DMS 273 (cell line): ENCODE data around the gene DCST2.

ENCODE experiments used
- DNase-seq: peaks from one replicate; lab custom pipeline; 2025; ENCODE audit not compliant: unreplicated experiment; lab: John Stamatoyannopoulos, UW

Gene DCST2

GRCh38 chr1:155033524-155033923 is at the start of gene DCST2, which contains the start of gene DCST1:
Gene DCST2 (minus strand): TSS chr1:155033781. CDS start chr1:155033701, 80 bp downstream.
Gene DCST1 (plus strand): TSS chr1:155033824. CDS start chr1:155034037, 213 bp downstream.
- DNase-seq, result no peak

GRCh38 chr1:155083052-155083541 is 49.5 kb upstream of the DCST2 start:
- DNase-seq, result no peak

DNA sequence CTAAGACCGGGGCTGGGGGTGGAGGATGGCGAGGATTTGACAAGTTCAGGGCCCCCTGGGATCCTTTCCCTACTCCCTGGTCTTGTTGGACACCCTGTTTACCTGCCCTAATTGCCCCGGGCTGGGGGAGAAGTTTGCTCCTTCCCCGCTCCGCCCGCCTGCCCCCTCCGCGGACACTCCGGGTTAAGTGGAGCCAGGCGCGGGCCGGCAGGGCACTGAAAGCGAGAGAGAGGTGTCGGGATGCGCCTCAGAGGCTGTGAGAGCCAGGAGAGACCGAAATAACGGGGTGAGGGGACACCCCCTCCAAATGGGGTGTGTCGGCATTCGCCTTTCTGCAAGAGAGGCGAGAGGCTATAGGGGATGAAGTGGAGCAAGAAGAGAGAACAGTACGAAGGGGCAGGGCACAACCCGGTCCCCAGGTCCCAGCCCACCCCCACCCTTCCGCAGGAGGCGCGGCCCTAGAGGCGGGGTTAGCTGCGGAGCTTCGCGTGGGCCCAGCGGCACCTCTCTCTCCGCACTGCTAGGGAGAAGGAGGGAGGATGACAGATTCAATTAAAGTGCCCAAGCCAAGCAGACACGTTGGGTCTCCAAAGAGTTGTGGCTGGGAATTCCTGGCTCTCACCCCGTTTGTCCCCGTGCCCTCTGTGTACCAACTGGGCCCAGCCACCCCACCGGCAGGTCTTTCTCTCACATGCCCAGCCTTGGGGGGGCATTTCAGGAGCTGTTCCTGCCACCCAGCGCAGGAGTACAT is 48.9 kb upstream of the DCST2 start:
- peak; percentile 42 for DNase-seq

DNA sequence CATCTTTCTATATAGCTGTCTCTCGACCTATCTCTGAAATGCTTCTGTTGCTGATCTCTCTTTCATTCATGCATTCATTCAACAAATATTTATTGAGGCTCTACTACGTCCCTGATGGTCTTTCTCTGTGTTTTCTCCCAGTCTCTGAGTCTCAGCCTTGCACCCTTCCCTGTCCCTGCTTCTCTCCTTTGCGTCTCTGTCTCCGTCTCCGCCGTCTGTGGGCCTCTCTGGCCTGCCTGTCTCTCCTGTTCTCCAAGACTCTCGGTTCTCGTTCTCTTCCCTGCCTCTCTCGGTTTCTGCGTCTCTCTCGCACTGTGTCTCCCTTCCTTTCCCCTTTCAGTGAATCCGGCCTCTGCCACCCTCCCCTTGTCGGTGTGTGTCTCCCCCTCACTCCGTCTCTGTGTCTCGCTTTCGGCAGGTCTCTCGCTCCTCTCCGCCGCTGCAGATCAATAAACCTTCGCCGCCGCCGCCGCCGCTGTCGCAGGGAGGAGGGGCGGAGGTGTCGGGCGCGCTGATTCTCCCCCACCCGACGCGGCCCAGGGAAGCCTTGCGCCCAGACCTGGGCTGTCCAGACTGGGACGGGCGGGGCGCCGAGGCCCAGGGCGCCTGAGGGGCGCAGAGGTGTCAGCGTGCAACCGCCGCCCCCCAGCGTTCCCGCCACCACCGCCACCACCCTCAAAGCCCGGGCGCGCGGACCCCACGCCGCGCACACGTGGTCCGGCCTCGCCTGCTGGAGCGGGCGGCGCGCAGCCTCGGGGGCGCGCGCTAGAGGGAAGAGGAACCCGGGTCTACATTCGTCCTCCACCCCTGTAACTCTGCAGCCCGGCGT is 48.1 kb upstream of the DCST2 start:
- no peak for DNase-seq

DNA sequence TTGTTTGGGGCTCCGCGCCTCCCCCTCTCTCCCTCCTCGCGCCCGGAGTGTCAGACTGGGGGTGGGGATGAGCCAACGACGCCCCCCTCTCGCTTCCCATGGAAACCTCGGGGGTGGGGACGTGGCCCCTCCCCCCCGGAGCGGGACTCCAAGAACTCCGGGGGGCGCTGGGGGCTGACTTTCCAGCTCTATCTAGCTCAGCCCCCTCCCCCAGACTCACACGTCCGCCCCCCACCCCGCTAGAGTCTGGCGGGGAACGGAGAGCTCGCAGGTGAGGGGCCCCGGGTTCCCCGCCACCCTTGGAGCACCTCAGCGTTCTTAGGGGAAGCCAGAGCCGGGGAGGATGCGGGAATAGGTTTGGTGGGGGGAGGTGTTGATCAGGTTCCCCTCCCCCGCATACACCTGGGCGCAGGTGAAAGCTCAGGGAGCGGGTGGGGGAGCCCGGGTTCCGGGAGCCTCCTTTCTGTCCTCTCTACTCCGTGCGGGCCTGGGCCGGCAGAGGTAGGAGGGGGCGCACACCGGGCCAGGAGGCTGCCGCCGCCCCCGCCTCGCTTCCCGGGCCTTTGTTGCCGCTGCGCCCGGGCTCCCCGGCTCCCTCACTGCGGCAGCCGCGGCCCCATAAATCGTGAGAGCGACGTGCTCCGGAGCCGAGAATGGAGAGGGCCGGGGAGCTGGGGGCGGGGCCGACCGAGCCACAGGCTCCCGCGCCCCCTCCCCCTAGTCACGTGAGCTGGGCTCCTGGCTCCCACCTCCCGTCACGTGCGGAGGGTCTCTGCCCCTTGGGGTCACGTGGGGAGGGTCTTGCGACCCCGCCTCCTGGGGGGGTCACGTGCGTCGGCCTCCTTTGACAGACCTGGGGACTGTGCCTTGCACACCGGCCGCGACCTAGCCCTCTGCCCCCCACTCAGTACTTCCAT is 47.0 kb upstream of the DCST2 start:
- DNase-seq, result peak; percentile 88

DNA sequence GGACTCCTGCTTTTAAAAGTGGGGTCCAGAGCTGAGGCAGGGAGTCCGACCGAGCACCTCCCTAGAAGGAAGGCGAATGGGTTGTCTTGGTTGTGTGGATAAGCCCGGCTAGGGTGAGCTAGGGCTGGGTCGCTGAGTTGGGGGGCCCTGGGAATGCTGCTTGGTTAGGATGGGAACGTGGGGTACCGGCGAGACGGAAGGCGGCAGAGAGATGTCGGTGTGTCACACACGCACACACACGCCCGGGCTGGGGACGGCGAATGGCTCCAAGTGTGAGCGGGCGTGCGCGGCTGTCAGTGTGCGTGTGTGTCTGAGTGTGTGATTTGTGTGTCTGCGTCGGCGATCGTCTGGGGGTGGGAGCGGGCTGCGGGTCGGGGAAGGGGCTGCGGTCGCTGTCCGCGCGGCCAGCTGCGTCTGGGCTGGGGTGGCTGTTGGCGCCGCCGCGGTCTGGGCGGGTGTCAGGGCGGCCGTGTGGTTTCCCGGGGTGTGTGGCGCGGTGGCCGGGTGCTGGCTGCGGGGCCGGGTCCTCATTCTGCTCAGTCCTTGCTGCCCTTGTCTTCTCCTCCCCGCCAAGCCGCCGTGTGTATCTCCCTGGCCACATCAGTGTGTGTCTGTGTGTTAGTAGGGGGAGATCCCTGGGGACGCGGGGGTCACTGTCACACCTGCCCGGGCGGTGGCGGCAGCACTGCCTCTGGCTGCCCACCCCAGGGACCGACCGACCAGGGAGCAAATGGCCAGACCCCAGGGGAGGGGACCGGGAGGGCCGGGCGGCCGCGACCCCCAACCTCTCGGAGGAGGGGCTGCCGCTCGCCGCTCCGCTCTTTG is 46.1 kb upstream of the DCST2 start:
- DNase-seq, result peak; percentile 59

GRCh38 chr1:155079210-155079486 is 45.6 kb upstream of the DCST2 start:
- no peak for DNase-seq

GRCh38 chr1:155078469-155079209 is 45.1 kb upstream of the DCST2 start, which contains the start of gene EFNA3:
Gene EFNA3 (plus strand): TSS chr1:155078837. CDS start chr1:155078942, 105 bp downstream.
- DNase-seq, result peak; percentile 92

DNA sequence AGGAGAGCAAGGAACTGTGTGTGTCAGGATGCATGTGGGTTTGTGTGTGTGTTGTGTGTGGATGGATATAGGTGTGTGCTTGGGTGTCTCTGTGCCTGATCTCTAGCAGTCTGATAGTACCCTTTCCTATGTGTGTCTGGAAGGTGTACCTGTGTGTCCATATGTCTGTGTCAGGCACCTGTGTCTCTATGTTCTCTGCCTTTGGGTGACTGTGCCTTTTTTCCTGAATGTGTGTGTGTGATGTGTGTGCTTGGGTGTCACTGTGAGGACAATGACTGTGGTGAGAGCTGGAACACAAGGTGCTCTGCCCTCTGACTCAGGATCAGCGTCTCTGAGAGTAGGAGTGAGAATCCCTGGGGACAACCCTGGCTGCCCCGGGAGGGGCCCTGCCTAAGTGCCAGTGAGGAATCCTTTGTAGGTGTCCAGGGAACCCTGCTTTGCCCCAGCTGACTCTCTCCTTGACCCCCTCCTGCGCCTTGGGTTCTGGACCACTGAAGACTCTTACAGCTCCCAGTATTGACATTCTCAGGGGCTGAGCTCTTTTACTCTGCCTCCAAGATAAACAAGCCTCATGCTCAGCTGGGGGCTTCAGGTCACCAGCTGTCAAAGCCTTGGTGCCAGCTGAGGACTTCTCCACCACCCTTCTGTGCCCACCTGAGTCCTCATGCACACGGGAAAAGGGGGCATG is 44.3 kb upstream of the DCST2 start:
- peak; percentile 70 for DNase-seq

- DNase-seq, result no peak
Measured at GRCh38 chr1:155077346-155077745, 43.8 kb upstream of the DCST2 start.

DNA sequence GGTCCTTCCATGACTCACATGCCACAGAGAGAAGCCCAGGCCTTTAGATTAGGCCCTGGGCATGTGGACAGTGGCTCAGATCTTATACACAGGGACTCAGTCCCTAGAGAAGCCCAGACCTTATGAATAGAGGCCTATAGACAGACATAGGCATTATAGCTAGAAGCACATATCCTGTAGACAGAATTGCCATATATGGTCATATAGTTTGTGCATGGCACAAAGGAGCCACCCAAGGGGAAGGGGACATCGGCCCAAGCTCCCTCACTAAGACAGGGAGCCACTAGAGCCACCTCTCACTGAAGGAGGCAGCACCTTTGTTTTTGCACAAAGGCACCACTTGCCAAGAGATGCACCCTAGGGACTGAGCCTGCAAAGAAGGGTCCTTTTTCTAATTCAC is 42.8 kb upstream of the DCST2 start:
- DNase-seq, result no peak

GRCh38 chr1:155075535-155075934 is 42.0 kb upstream of the DCST2 start:
- no peak for DNase-seq

GRCh38 chr1:155073377-155074242 is 40.0 kb upstream of the DCST2 start:
- no peak for DNase-seq

GRCh38 chr1:155072531-155073289 is 39.1 kb upstream of the DCST2 start:
- no peak for DNase-seq

GRCh38 chr1:155071701-155072100 is 38.1 kb upstream of the DCST2 start:
- peak; percentile 41 for DNase-seq

- peak; percentile 91 for DNase-seq
Measured at GRCh38 chr1:155070721-155071569, 37.4 kb upstream of the DCST2 start.
